SW480 (cell line): ENCODE measurements around the gene KIF20A.
"Not testable (repeated sequence)": the region's sequence is repeated elsewhere in the genome, so short reads cannot be mapped to it uniquely, and the experiment has no call there.

Source experiments
- DNase-seq: peaks from one replicate; pipeline ENCODE4 v3.0.0-alpha.2; 2016; ENCODE audit warnings: low spot score

The KIF20A gene

DNA sequence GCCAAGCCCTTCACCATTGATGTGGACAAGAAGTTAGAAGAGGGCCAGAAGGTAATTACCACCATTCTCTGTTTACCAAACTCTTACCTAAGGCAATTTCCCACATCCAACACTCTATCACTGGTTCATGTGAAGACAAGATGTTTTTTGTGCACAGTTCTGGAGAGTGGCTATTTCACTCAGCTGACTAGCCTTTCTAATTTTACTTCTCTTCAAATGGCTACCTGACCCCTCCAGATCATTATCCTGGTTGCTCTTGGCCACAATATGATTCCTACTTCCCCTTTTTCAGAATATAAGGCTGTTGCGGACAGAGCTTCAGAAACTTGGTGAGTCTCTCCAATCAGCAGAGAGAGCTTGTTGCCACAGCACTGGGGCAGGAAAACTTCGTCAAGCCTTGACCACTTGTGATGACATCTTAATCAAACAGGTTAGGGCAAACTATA is 7.1 kb downstream of the KIF20A start:
- DNase-seq = no peak

DNA sequence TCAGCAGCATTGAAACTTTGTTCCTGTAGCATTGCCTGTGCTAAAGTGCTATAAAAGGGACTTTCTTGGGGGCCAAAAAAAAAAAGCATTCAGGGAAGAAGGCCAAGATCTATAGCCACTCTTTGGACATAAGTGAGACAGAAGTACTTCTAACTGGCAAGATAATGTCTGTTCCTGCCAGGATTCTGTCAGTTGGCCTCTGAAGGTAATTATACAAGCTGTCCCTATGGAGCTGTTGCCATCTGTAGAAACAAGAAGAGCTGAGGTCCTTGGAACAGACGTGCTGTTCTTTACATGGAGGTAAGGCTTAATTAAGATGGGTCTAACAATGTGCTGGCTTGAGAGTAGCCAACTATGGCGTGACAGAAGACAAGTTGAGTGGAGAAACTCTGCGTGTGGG is 9.7 kb downstream of the KIF20A start:
- DNase-seq = no peak

DNA sequence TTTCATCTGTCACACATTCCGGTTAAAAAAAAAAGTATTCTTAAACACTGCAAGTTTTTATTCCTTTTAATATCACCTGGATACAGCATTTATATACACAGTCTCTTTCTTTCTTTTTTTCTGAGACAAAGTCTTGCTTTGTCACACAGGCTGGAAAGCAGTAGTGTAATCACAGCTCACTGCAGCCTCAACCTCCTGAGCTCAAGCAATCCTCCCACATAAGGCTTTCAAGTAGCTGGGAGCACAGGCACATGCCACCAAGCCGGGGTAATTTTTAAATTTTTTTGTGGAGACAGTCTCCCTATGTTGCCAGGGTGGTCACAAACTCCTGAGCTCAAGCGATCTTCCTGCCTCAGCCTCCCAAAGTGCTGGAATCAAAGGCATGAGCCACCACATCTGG is 13.9 kb downstream of the KIF20A start:
- DNase-seq = no peak

DNA sequence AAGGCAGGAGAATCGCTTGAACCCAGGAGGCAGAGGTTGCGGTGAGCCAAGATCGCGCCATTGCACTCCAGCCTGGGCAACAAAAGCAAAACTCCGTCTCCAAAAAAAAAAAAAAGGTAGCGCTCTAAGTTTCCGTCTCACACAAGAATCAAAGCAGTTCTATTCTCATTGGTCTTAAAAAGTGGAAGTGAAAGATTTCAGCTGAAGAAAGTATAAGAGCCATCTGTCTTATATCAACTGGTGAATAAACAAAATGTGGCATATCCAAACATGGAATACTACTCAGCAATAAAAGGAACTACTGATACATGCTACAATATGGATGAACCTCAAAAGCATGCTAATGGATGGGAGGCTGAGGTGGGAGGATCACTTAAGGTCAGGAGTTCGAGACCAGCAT is 14.9 kb downstream of the KIF20A start:
- DNase-seq = not testable (repeated sequence)

DNA sequence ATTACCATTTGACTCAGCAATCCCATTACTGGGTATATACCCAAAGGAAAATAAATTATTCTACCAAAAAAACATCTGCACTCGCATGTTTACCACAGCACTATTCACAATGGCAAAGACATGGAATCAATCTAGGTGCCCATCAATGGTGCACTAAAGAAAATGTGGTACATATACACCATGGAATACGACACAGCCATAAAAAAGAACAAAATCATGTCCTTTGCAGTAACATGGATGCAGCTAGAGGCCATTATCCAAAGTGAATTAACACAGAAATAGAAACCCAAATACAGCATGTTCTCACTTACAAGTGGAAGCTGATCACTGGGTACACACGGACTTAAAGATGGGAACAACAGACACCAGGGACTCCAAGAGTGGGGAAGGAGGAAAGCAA is 32.1 kb downstream of the KIF20A start:
- no peak for DNase-seq

DNA sequence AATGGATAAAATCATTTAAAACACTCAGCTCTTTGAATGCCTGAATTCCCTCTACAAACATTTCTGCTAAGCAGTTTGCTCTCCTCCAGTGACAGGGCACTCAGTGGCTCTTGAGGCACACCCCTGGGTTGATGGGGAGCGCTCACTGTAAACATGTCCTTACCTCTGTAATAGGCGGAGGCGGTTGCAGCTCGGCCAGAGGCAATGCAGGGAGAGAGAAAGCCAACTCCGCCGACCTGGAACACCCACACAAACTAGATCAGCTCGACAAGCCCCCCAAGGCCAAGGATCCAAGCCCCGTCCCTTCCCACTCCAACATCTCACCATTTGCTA is 33.9 kb downstream of the KIF20A start:
- peak; percentile 49 for DNase-seq

DNA sequence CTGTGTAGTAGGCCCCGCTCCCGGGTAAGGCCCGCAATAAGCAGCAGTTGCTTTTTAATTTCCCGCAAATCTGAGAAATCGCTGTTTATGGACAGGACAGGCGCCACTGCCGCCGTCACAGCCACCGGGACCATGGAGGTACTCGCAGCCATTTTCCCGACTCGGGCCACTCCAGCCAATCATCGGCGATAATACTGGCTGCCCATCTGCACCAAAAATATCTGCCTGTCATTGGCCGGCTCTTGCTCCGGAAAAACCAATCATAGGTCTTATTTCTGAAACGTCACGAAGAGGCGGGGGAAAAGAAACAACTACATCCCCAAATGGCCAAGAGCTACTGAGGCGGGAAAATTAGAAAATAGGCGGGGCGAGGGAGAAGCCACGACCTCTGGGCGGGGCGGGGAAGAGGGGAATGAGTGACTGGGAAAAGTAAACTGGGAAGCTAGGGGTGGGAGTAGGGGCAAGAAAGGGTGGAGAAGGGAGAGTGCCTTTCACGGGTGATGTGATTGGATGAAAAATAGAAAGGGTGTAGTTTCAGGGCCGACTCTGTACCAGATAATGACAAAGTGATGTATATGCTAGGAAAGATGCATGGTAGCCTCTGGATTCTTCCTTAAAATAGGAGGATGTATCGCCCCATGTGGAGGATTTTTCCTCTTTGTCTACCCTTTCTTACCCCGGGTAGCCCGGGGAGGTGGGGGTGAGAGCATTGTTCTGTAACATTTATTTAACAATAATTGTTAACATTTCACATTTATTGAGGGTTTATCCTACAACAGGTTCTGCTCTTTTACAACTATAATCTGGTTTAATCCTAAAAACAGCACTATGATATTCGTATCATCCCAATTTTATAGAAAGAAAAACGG is 34.5 kb downstream of the KIF20A start, which contains the start of gene CDC23:
TSS of gene CDC23 (minus strand) at position 163 of the 869 bp plus-strand sequence. CDS start at position 152, 11 bp downstream.
- peak; percentile 99 for DNase-seq

DNA sequence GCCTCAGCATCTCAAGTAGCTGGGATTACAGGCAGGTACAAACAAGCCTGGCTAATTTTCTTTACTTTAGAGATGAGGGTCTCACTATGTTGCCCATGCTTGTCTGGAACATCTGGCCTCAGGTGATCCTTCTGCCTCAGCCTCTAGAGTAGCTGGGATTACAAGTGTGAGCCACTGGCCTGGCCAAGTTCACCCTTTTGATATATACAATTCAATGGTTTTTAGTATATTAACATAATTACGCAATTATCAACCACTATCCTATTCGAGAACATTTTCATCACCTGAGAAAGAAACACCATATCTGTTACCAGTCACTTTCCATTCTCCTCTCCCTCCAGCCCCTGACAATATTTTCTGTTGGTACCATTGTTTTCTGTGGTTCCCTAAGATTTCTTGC is 37.9 kb downstream of the KIF20A start:
- no peak for DNase-seq

DNA sequence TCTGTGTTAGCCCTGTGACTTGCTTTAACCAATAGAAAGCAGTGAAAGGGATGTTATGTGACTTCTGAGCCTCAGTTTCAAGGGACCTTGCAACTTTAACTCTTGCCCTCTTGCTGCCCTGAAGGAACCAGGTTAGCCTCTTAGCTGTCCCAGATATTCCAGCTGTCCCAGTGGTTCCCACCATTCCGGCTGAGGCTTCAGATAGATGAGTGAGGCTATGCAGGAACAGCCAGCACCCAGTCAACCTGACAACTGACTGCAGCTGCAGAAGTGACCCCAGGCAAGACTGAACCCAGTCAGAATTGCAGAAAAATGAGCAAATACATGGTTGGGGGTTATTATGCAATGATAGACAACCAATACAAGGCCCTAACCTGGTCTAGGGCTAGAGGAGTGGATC is 44.6 kb downstream of the KIF20A start:
- no peak for DNase-seq

DNA sequence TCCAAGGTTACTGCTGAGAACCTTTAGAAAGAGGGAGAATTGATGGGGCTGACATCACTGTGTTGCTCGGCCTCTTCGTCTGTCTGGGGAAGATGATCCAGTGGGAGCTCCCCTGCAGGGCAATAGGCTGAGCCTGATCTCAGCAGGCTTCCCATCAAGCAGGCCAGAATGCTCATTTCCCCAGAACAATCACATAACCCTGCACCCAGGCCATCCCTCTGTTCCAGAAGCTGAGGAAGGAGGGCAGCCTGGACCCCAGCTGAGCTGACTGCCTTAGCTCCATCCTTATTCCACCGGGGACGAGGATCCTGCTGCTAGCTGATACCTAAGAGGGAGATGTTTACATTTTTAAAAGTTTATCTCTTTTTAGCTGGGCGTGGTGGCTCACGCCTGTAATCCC is 45.8 kb downstream of the KIF20A start:
- DNase-seq = no peak

DNA sequence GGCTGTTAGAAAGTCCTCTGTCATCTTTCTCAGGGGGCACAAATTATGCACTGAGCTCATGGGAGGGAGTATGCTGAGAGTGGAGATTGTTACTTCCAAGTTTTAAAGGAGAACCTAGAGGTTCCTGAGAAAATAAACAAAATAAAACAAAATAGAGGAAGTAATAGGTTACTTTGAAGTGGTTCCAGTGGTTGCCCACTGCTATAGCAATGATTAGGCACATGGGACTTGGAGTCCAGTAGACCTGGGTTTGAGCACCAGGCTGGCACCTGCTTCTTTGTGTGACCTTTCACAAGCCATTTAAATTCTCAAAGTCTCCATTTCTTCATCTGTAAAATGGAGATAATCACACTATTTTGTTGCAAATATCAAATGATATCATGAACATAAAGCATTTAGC is 48.0 kb downstream of the KIF20A start:
- no peak for DNase-seq

DNA sequence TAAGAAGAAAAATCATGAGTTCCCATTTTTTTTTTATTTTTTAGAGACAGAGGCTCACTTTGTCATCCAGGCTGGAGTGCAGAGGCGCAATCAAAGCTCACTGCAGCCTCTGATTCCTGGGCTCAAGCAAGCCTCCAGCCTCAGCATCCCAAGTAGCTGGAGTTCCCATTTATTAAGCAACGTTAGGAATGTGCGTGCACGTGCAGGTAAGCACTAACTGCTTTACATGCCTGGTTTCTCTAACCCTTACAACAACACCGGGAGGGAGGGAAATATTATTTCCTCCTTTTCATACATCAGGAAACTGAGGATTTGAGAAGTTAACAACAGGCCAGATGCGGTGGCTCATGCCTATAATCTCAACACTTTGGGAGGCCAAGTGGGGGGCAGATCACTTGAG is 50.5 kb downstream of the KIF20A start:
- no peak for DNase-seq

DNA sequence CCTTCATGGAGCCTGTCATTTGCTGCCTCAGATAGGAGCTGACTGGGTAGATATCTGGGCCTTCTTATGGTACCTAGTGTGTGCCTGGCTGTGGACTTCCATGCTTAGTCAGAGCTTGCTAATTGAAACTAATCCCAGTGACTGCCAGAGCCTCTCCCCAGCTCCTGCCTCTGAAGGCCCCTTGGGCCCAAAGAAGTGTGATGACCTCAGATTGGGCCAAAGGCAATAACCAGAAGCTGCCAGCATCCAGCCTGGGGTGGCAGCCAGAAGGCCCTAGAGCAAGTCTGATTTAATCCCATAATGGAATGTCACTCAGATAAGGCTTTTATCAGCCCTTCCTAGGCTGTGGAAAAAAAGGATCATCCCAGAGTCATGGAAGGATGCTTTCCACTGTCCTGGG is 51.3 kb downstream of the KIF20A start:
- DNase-seq = no peak

DNA sequence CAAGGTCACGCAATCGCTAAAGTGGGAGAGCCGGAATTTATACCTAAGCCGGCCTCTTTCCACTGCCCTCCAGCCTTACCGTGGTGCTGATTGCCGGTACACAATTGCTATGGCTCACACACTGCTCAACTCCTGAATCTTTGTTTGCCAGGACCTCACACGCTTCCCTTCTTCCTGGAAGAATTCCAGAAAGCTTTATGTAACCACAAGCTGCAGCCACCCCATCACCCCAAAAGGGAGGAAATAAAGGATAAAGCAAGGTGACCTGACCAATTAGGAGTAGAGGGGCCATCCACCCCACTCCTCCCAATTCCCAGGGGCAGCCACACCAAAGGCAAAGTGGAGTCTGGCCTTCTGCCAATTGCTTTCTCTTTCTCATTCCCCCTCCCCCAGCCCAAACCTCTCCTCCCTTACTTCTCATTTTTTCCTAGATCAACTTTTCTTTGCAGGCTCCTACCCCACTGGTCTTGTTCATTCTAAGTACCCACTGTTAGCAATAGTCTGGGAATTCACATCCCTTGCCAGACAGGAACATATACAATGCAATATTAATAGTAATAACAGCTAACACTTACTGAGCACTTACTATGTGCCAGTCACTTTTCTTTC is 52.2 kb downstream of the KIF20A start:
- no peak for DNase-seq

DNA sequence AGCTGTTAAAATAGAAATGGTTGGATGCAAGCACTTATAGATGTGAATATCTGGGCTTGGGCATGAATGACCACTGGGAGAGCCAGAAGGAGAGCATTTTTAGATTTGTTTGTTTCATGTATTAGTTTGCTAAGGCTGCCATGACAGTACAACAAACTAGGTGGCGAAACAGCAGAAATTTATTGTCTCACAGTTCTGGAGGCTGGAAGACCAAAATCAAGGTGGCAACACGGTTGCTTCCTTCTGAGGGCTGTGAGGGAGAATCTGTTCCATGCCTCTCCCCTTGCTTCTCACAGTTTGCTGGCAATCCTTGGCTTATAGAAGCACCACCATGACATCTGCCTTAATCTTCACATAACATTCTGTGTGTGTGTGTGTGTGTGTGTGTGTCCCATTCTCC is 54.4 kb downstream of the KIF20A start:
- no peak for DNase-seq

DNA sequence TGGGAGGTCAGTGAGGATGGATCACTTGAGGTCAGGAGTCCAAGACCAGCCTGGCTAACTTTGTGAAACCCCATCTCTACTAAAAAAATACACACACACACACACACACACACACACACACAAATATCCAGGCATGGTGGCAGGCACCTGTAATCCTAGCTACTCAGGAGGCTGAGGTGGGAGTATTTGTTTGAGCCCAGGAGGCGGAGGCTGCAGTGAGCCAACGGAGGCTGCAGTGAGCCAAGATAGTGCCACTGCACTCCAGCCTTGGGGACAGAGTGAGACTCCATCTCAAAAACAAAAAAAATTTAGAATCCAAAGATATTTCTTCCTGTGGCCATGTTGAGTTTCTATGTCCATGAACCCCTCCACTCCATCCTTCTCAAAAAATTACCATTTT is 55.7 kb downstream of the KIF20A start:
- DNase-seq = no peak
